Mammary epithelial cell (primary cell): ENCODE results near the gene MISP3.

Experiments used
- EZH2 ChIP-seq: IDR thresholded peaks from 2 replicates; pipeline ENCODE4 v1.6.1; 2012; ENCODE audit warnings: low read length, inconsistent platforms, borderline replicate concordance
- TF ChIP-seq, protein P1 (sequence below), 2 donors: IDR thresholded peaks in 1 of 2; conservative IDR thresholded peaks in 1 of 2; 2 replicates each; pipeline ENCODE4 v1.5.1; 2011 to 2012; ENCODE audit warnings: inconsistent platforms in 2 of 2, low read length in 2 of 2, mild to moderate bottlenecking in 2 of 2, control low read depth in 1 of 2, low read depth in 1 of 2; ENCODE audit not compliant: insufficient read depth in 1 of 2; ENCODE audit errors: extremely low read depth in 1 of 2

DNA sequence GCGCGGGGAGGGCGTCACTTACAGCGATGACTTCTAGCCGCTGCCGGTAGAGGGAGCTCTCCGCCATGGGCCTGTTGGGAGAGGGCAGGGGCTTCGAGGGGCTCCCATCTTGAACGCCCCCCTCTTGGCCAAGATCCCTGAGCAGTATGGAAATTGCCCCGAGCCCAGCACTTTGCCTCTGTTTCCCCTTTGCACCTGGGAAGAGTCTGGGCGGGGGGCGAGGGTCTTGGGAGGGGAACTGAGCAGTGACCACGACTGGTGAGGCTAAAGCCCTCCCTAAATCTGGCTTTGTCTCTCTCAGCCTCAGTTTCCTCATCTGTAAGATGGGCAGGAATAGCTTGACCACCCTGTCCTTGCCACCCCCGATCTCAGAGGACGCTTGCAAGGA is 13.5 kb upstream of the MISP3 start:
- TF ChIP-seq, protein P1, sequence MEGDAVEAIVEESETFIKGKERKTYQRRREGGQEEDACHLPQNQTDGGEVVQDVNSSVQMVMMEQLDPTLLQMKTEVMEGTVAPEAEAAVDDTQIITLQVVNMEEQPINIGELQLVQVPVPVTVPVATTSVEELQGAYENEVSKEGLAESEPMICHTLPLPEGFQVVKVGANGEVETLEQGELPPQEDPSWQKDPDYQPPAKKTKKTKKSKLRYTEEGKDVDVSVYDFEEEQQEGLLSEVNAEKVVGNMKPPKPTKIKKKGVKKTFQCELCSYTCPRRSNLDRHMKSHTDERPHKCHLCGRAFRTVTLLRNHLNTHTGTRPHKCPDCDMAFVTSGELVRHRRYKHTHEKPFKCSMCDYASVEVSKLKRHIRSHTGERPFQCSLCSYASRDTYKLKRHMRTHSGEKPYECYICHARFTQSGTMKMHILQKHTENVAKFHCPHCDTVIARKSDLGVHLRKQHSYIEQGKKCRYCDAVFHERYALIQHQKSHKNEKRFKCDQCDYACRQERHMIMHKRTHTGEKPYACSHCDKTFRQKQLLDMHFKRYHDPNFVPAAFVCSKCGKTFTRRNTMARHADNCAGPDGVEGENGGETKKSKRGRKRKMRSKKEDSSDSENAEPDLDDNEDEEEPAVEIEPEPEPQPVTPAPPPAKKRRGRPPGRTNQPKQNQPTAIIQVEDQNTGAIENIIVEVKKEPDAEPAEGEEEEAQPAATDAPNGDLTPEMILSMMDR (conservative IDR thresholded peaks at IDR 0.05 in 1 of 2, IDR thresholded peaks at IDR 0.05 in 1 of 2; ENCODE audit: extremely low read depth in 1 of 2, insufficient read depth in 1 of 2, low read depth in 1 of 2, low read length in 2 of 2), result peak; percentile 42 to 79
- no peak for TF ChIP-seq EZH2
